Suprapubic skin (tissue), 4 donors: ENCODE measurements around the gene EGLN2.

Source experiments
- CTCF ChIP-seq, 2 donors: fragments of 200-600 bp in 1 of 2; fragments of 450-650 bp in 1 of 2; sonication (generic) in 1 of 2; IDR thresholded peaks; one replicate each; pipeline ENCODE4 v1.5.1; 2016 to 2019; ENCODE audit warnings: antibody characterized with exemption in 2 of 2, mild to moderate bottlenecking in 1 of 2, moderate library complexity in 1 of 2
- POLR2A ChIP-seq, 2 donors: fragments of 450-650 bp; IDR thresholded peaks; one replicate each; pipeline ENCODE4 v1.6.1; 2017; ENCODE audit warnings: antibody characterized with exemption in 2 of 2, mild to moderate bottlenecking in 2 of 2, moderate library complexity in 2 of 2
- POLR2AphosphoS5 ChIP-seq, 3 donors: sonication (generic); formaldehyde crosslinking; IDR thresholded peaks; one replicate each; pipeline ENCODE4 v1.6.1; 2017; ENCODE audit warnings: antibody characterized with exemption in 3 of 3

DNA sequence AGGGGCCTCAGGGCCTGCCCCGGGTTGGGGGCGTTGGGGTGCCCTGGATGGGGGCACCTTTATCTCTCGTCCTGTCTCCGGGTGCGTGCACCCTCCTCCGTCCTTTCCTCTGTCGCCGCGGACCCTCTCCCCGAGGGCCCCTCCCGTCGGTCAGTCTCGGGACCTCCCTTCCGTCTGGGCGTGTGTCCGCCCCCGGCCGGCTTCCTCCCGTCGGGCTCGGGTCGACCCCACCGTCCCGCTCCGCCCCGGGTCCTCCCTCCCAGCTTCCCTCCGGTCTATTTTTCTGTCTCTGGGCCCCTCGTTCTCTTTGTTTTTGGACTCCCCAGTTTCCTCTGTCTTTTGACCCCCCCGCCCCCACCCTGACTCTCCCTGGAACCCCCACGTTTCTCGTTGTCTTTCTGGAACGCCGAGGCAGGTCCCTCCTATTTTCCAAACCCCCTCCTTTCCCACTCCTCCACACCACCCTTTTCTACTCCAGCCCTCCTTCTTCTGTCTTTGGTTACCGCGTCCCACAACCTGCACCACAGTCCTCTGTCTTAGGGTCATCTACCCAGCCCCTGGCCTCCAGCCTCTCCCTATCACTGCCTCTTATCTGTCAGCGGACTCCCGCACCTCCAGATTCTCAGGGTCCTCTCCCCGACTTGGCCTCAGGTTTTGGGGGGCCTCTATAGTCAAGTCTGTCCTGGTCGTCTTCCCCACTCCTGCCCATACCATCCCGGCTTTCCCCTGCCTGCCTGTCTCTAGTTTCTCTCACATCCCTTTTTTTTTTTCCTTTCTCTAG, 757 bp downstream of the EGLN2 start:
- TF ChIP-seq CTCF (IDR thresholded peaks at IDR 0.05) (no peak), POLR2A (IDR thresholded peaks at IDR 0.05) (no peak), POLR2AphosphoS5 (IDR thresholded peaks at IDR 0.05) (no peak)
